GM11168 (cell line): ENCODE results near the gene C1QTNF5.

ENCODE experiments used
- in situ Hi-C: fragments of 300-500 bp; cut with MboI; formaldehyde crosslinking; loops from one replicate; pipeline ENCODE4 v1.12.0; 2022; ENCODE audit warnings: low sequenced_read_pairs; ENCODE audit not compliant: unreplicated experiment

C1QTNF5 gene

GRCh38 chr11:119373921-119374631 is 33.4 kb upstream of the C1QTNF5 start:
- in situ Hi-C loops: no loop called here

- in situ Hi-C loops: no loop called here
Observed at GRCh38 chr11:119373059-119373920, 32.6 kb upstream of the C1QTNF5 start.

GRCh38 chr11:119372260-119373058 is 31.8 kb upstream of the C1QTNF5 start:
- in situ Hi-C loops: no loop called here

- in situ Hi-C loops: no loop called here
Observed at GRCh38 chr11:119371778-119372182, 31.1 kb upstream of the C1QTNF5 start.

- in situ Hi-C loops: no loop called here
Observed at GRCh38 chr11:119371067-119371601, 30.5 kb upstream of the C1QTNF5 start.

- in situ Hi-C loops: no loop called here
Observed at GRCh38 chr11:119370486-119371046, 29.9 kb upstream of the C1QTNF5 start.

GRCh38 chr11:119369132-119369925 is 28.6 kb upstream of the C1QTNF5 start:
- in situ Hi-C loops: no loop called here

- in situ Hi-C loops: no loop called here
Observed at GRCh38 chr11:119368121-119369034, 27.7 kb upstream of the C1QTNF5 start.

GRCh38 chr11:119367661-119368120 is 27.0 kb upstream of the C1QTNF5 start:
- in situ Hi-C loops: no loop called here

GRCh38 chr11:119366690-119367620 is 26.3 kb upstream of the C1QTNF5 start:
- in situ Hi-C loops: no loop called here

GRCh38 chr11:119365071-119365591 is 24.4 kb upstream of the C1QTNF5 start:
- in situ Hi-C loops: no loop called here

GRCh38 chr11:119363851-119364590 is 23.3 kb upstream of the C1QTNF5 start:
- in situ Hi-C loops: no loop called here

GRCh38 chr11:119363081-119363850 is 22.6 kb upstream of the C1QTNF5 start:
- in situ Hi-C loops: no loop called here

- in situ Hi-C loops: no loop called here
Observed at GRCh38 chr11:119362741-119363080, 22.0 kb upstream of the C1QTNF5 start.

- in situ Hi-C loops: no loop called here
Observed at GRCh38 chr11:119361941-119362725, 21.4 kb upstream of the C1QTNF5 start.
